IMR-90 (cell line): ENCODE results near the gene PAK4. TPM values are rescaled to one million over a fixed set of nuclear protein-coding genes. Genes with fewer than 3 reads are reported as not detected.

ENCODE experiments used
- ATAC-seq: fragments of 200-7000 bp; cut with Tn5 transposase; 2 replicates; pipeline ENCODE4 v1.9.1; 2020; ENCODE audit warnings: low read depth, mild to moderate bottlenecking, moderate library complexity
- BruUV-seq: library from RNA; stranded (reverse); fragments of 400-500 nt; replicated peaks from 2 replicates; lab custom pipeline; 2021; lab: Mats Ljungman, UMichigan
- CTCF ChIA-PET: fragments of 300-600 bp; formaldehyde crosslinking; extraction: SDS; loops from one replicate; lab custom pipeline; 2021; ENCODE audit warnings: antibody characterized with exemption; lab: Yijun Ruan, JAX
- POLR2A ChIA-PET: fragments of 300-600 bp; sonication (Branson Sonifier 250); formaldehyde crosslinking; loops from one replicate; lab custom pipeline; 2022; ENCODE audit warnings: antibody characterized with exemption; ENCODE audit not compliant: unreplicated experiment; lab: Charles Lee
- DNase-seq: peaks from one replicate; pipeline ENCODE4 v3.0.0; 2013
- H2AFZ ChIP-seq: replicated peaks from 2 replicates; pipeline ENCODE3; 2013; ENCODE audit warnings: low read length, mild to moderate bottlenecking; ENCODE audit not compliant: poor library complexity
- H2AK5ac ChIP-seq: 2 replicates; pipeline ENCODE4 v1.6.1; 2013; ENCODE audit warnings: low read depth, low read length, inconsistent platforms
- H2AK9ac ChIP-seq: replicated peaks from 2 replicates; pipeline ENCODE3; 2013; ENCODE audit warnings: mild to moderate bottlenecking, low read depth, low read length, moderate library complexity; ENCODE audit not compliant: poor library complexity
- H2BK120ac ChIP-seq: 2 replicates; pipeline ENCODE4 v1.6.1; 2013; ENCODE audit warnings: low read depth, low read length, inconsistent platforms
- H2BK15ac ChIP-seq: 3 replicates; pipeline ENCODE4 v1.6.1; 2013; ENCODE audit warnings: low read depth, low read length, inconsistent platforms
- H2BK20ac ChIP-seq: 2 replicates; pipeline ENCODE4 v1.6.1; 2013; ENCODE audit warnings: low read depth, mild to moderate bottlenecking, inconsistent platforms, low read length, moderate library complexity
- H2BK5ac ChIP-seq: 2 replicates; pipeline ENCODE4 v1.6.1; 2013; ENCODE audit warnings: mild to moderate bottlenecking, low read depth, low read length, inconsistent platforms; ENCODE audit not compliant: poor library complexity, severe bottlenecking
- H3K14ac ChIP-seq: replicated peaks from 2 replicates; pipeline ENCODE4 v1.6.1; 2013; ENCODE audit warnings: low read depth, low read length, inconsistent platforms
- H3K18ac ChIP-seq: 2 replicates; pipeline ENCODE4 v1.6.1; 2013; ENCODE audit warnings: low read depth, low read length, control low read depth
- H3K23ac ChIP-seq: 2 replicates; pipeline ENCODE4 v1.6.1; 2013; ENCODE audit warnings: low read depth, low read length, inconsistent platforms
- H3K27ac ChIP-seq: 2 replicates; pipeline ENCODE4 v1.5.1; 2013; ENCODE audit warnings: mild to moderate bottlenecking, control low read depth, low read length; ENCODE audit not compliant: insufficient read depth
- H3K27me3 ChIP-seq: 2 replicates; pipeline ENCODE4 v1.6.1; 2013; ENCODE audit warnings: low read length; ENCODE audit not compliant: control insufficient read depth, insufficient read depth
- H3K36me3 ChIP-seq: 2 replicates; pipeline ENCODE4 v1.6.1; 2013; ENCODE audit warnings: low read length, mixed read lengths; ENCODE audit not compliant: control insufficient read depth, insufficient read depth
- H3K4ac ChIP-seq: 2 replicates; pipeline ENCODE4 v1.6.1; 2013; ENCODE audit warnings: low read depth, low read length, inconsistent platforms
- H3K4me1 ChIP-seq: 2 replicates; pipeline ENCODE4 v1.6.1; 2013; ENCODE audit warnings: low read length, mixed read lengths; ENCODE audit not compliant: control insufficient read depth, insufficient read depth
- H3K4me2 ChIP-seq: 2 replicates; pipeline ENCODE4 v1.6.1; 2013; ENCODE audit warnings: low read depth, mild to moderate bottlenecking, control low read depth, low read length, moderate library complexity
- H3K4me3 ChIP-seq: 2 replicates; pipeline ENCODE4 v1.5.1; 2013; ENCODE audit warnings: low read depth, mild to moderate bottlenecking, control low read depth, low read length, moderate library complexity; ENCODE audit not compliant: insufficient read depth
- H3K56ac ChIP-seq: 2 replicates; pipeline ENCODE4 v1.6.1; 2013; ENCODE audit warnings: low read length, inconsistent platforms; ENCODE audit not compliant: insufficient read depth; ENCODE audit errors: extremely low read depth
- H3K79me1 ChIP-seq, 2 experiments: 2 replicates each; pipeline ENCODE4 v1.6.1; 2013; ENCODE audit warnings: low read length in 2 of 2, inconsistent platforms in 1 of 2, low read depth in 1 of 2
- H3K9ac ChIP-seq: 2 replicates; pipeline ENCODE4 v1.6.1; 2013; ENCODE audit warnings: low read depth, low read length, control low read depth
- H3K9me1 ChIP-seq: 2 replicates; pipeline ENCODE4 v1.6.1; 2013; ENCODE audit warnings: low read length, inconsistent platforms; ENCODE audit not compliant: insufficient read depth
- H3K9me3 ChIP-seq: 2 replicates; pipeline ENCODE4 v1.6.1; 2013; ENCODE audit warnings: low read length; ENCODE audit not compliant: control insufficient read depth, insufficient read depth
- H4K20me1 ChIP-seq: 2 replicates; pipeline ENCODE4 v1.6.1; 2013; ENCODE audit warnings: low read length, inconsistent platforms; ENCODE audit not compliant: insufficient read depth
- H4K5ac ChIP-seq: 2 replicates; pipeline ENCODE4 v1.6.1; 2013; ENCODE audit warnings: mild to moderate bottlenecking, low read depth, low read length, control low read depth
- H4K8ac ChIP-seq, 2 experiments: 2 replicates each; pipeline ENCODE4 v1.6.1; 2013; ENCODE audit warnings: low read depth in 2 of 2, low read length in 2 of 2, control low read depth in 1 of 2, inconsistent platforms in 1 of 2
- H4K91ac ChIP-seq: 2 replicates; pipeline ENCODE4 v1.6.1; 2013; ENCODE audit warnings: low read depth, low read length, inconsistent platforms; ENCODE audit not compliant: insufficient read depth
- BHLHE40 ChIP-seq: fragments of 150-350 bp; IDR thresholded peaks from 2 replicates; pipeline ENCODE4 v1.6.1; 2016; ENCODE audit warnings: mild to moderate bottlenecking, low read depth, low read length
- CEBPB ChIP-seq: IDR thresholded peaks from 2 replicates; pipeline ENCODE4 v1.6.1; 2012; ENCODE audit warnings: low read depth, low read length, improper control_type of control experiment
- CHD1 ChIP-seq: IDR thresholded peaks from 2 replicates; pipeline ENCODE4 v1.6.1; 2012; ENCODE audit warnings: low read depth, low read length, improper control_type of control experiment
- FOS ChIP-seq: fragments of 150-350 bp; IDR thresholded peaks from 2 replicates; pipeline ENCODE4 v1.6.1; 2016; ENCODE audit warnings: low read depth, low read length
- MAFK ChIP-seq: IDR thresholded peaks from 2 replicates; pipeline ENCODE4 v1.6.1; 2012; ENCODE audit warnings: low read depth, low read length, improper control_type of control experiment
- MAZ ChIP-seq: IDR thresholded peaks from 2 replicates; pipeline ENCODE4 v1.6.1; 2012; ENCODE audit warnings: low read depth, mild to moderate bottlenecking, low read length, improper control_type of control experiment, moderate library complexity, borderline replicate concordance
- NFE2L2 ChIP-seq: fragments of 150-350 bp; IDR thresholded peaks from 2 replicates; pipeline ENCODE4 v1.6.1; 2016; ENCODE audit warnings: low read depth, mild to moderate bottlenecking, low read length
- POLR2A ChIP-seq: IDR thresholded peaks from 2 replicates; pipeline ENCODE4 v1.6.1; 2012; ENCODE audit warnings: mild to moderate bottlenecking, low read depth, low read length
- RAD21 ChIP-seq: IDR thresholded peaks from 2 replicates; pipeline ENCODE4 v1.6.1; 2012; ENCODE audit warnings: low read length, improper control_type of control experiment
- WGBS, 2 experiments: methylation state at CpG; one replicate each; pipeline versions ENCODE4 v1.1.5 to v1.1.7; 2013; ENCODE audit warnings: missing lambda C conversion rate in 2 of 2; ENCODE audit not compliant: insufficient read length in 1 of 2; ENCODE audit errors: extremely low coverage in 2 of 2; 5-methylcytosine and 5-hydroxymethylcytosine counted together
- dilution Hi-C: fragments of 300-500 bp; cut with HindIII; formaldehyde crosslinking; loops from one replicate; pipeline ENCODE4 v1.14.3; 2018; ENCODE audit warnings: low sequenced_read_pairs; ENCODE audit not compliant: unreplicated experiment
- in situ Hi-C: fragments of 300-500 bp; cut with MboI; formaldehyde crosslinking; loops from 3 replicates; pipeline ENCODE4 v1.14.3; 2019; ENCODE audit warnings: low sequenced_read_pairs, inconsistent platforms, mixed read lengths
- intact Hi-C: fragments of 100-400 bp; cut with micrococcal nuclease; formaldehyde crosslinking; loops from 2 replicates; pipeline ENCODE4 v1.10.0; 2022
- polyA plus RNA-seq, 3 experiments: library from polyadenylated mRNA; depleted of rRNA; stranded (reverse); fragments of >200 nt; gene quantifications; 2 replicates each; pipeline ENCODE4 v1.2.3, GENCODE V29; 2012; ENCODE audit warnings: low replicate concordance in 1 of 3
- total RNA-seq: library from RNA; depleted of rRNA; stranded (reverse); fragments of >200 nt; gene quantifications from 2 replicates; pipeline ENCODE4 v1.2.3, GENCODE V29; 2012
- TF ChIP-seq, protein P1 (sequence below): fragments of 150-350 bp; IDR thresholded peaks from 2 replicates; pipeline ENCODE4 v1.6.1; 2016; ENCODE audit warnings: low read depth, mild to moderate bottlenecking, low read length, moderate library complexity, borderline replicate concordance
- TF ChIP-seq, protein P2 (sequence below): conservative IDR thresholded peaks from 2 replicates; pipeline ENCODE4 v1.5.1; 2012; ENCODE audit warnings: mild to moderate bottlenecking, low read depth, low read length, improper control_type of control experiment

Gene PAK4
- total and polyA plus RNA-seq, 2 of the 4 experiments (the other 2 are of a cell fraction) = 2.0 to 27.2 TPM

DNA sequence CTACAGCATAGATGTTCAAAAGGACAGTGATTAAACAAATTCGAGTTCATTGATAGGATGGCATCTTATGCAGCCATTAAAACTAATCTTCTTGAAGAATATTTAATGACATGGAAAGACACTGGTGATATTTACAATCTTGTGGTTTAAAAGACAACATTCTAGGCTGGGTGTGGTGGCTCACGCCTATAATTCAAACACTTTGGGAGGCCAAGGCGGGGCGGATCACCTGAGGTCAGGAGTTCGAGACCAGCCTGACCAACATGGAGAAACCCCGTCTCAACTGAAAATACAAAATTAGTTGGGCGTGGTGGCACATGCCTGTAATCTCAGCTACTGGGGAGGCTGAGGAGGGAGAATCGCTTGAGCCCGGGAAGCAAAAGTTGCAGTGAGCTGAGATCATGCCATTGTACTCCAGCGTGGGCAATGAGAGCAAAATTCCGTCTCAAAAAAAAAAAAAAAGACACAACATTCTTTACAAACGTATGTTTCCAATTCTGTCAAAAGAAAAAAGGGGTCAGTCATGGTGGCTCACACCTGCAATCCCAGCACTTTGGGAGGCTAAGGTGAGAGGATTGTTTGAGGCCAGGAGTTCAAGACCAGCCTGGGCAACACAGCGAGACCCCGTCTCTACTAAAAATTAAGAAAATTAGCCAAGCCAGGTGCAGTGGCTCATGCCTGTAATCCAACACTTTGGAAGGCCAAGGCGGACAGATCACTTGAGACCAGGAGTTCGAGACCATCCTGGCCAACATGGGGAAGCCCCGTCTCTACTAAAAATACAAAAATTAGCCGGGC lies 2.5 kb upstream of the PAK4 start (continued):
- no peak for TF ChIP-seq CEBPB
- TF ChIP-seq MAFK = no peak

DNA sequence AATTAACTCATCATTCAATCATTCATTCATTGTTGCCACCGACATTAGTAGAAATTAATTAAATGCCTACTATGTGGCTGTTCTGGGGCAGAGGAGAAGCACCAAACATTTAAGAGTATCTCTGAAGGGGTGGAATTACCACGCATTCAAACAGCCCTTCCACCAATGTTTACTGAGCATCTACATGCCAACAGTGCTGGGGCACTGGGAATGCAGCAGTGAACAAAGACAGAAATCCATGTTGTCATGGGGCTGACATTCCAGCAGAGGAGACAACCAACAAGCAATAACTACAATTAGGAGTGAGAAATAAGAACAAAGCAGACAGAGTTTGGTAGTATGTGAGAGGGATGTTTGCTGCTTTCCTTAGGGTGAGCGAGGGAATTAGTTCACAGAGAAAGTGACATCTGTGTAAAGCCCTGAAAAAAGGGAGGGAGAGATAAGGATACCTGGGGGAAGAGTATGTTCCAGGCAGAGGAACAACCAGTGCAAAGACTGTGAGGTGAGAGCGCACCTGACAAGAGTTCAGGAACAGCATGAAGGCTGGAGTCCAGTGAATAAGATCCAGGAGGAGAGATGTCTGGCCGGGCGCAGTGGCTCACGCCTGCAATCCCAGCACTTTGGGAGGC lies 1.3 kb upstream of the PAK4 start:
- H3K4me2 ChIP-seq = no peak overlapping the region
- no peak overlapping the region for H4K91ac ChIP-seq
- ChIA-PET POLR2A (no interaction called here), CTCF (no interaction called here)
- H2BK5ac ChIP-seq = no peak overlapping the region
- H2BK20ac ChIP-seq = no peak overlapping the region
- no peak for ATAC-seq
- intact Hi-C loops = loop anchor here (5.0 kb wide), 1 partner anchor 218 kb away; the partner anchor contains the start of gene SAMD4B
- no peak overlapping the region for H3K14ac ChIP-seq
- H3K36me3 ChIP-seq = no peaks in the 10 kb centered on the region
- H3K4ac ChIP-seq = no peak overlapping the region
- in situ Hi-C loops = loop anchor here (5.0 kb wide), 2 partner anchors 63 to 203 kb away; no protein-coding TSS in a partner anchor
- no peaks in the 10 kb centered on the region for H3K9me3 ChIP-seq
- H2BK15ac ChIP-seq = no peak overlapping the region
- peaks cover 13 to 35% of the 10 kb centered on the region in 2 experiments; a peak in 3 of 4 replicates for H3K79me1 ChIP-seq
- H2AK9ac ChIP-seq = no peak overlapping the region
- H3K4me1 ChIP-seq = peaks cover 5% of the 10 kb centered on the region; the same call in 1 of the 2 replicates
- WGBS, 2 experiments = 93% methylated on average over 3 of the region's 7 CpGs; no CpG with 5 or more reads in 1 of the 2 experiments
- H3K23ac ChIP-seq = no peak overlapping the region
- H2AK5ac ChIP-seq = no peak overlapping the region
- no peak overlapping the region for H2AFZ ChIP-seq
- no peak overlapping the region for H2BK120ac ChIP-seq
- no peak overlapping the region for H4K8ac ChIP-seq
- no TSS peak for BruUV-seq
- no peak overlapping the region for H3K4me3 ChIP-seq
- dilution Hi-C loops = no loop called here
- no peak overlapping the region for H4K5ac ChIP-seq
- no peak overlapping the region for H3K27ac ChIP-seq
- DNase-seq = no peak
- H3K27me3 ChIP-seq = peaks cover 5% of the 10 kb centered on the region
- H3K56ac ChIP-seq = no peak overlapping the region
- no peak overlapping the region for H3K18ac ChIP-seq
- no peaks in the 10 kb centered on the region for H3K9me1 ChIP-seq
- H3K9ac ChIP-seq = no peak overlapping the region
- peaks cover 20% of the 10 kb centered on the region; the same call in 1 of the 2 replicates for H4K20me1 ChIP-seq
- TF ChIP-seq CHD1 (no peak), POLR2A (no peak), RAD21 (no peak), MAZ (no peak), CEBPB (no peak), FOS (no peak), NFE2L2 (no peak), BHLHE40 (no peak)
- TF ChIP-seq, protein P1, sequence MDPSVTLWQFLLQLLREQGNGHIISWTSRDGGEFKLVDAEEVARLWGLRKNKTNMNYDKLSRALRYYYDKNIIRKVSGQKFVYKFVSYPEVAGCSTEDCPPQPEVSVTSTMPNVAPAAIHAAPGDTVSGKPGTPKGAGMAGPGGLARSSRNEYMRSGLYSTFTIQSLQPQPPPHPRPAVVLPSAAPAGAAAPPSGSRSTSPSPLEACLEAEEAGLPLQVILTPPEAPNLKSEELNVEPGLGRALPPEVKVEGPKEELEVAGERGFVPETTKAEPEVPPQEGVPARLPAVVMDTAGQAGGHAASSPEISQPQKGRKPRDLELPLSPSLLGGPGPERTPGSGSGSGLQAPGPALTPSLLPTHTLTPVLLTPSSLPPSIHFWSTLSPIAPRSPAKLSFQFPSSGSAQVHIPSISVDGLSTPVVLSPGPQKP = no peak
- TF ChIP-seq, protein P2, sequence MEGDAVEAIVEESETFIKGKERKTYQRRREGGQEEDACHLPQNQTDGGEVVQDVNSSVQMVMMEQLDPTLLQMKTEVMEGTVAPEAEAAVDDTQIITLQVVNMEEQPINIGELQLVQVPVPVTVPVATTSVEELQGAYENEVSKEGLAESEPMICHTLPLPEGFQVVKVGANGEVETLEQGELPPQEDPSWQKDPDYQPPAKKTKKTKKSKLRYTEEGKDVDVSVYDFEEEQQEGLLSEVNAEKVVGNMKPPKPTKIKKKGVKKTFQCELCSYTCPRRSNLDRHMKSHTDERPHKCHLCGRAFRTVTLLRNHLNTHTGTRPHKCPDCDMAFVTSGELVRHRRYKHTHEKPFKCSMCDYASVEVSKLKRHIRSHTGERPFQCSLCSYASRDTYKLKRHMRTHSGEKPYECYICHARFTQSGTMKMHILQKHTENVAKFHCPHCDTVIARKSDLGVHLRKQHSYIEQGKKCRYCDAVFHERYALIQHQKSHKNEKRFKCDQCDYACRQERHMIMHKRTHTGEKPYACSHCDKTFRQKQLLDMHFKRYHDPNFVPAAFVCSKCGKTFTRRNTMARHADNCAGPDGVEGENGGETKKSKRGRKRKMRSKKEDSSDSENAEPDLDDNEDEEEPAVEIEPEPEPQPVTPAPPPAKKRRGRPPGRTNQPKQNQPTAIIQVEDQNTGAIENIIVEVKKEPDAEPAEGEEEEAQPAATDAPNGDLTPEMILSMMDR = no peak
